AG04450 (cell line): ENCODE measurements around the gene CACNB4. TPM values are rescaled to one million over a fixed set of nuclear protein-coding genes. Genes with fewer than 3 reads are reported as not detected.

Experiments
- CTCF ChIA-PET: fragments of 300-600, 350-600 bp; formaldehyde crosslinking; extraction: SDS; loops from one replicate; lab custom pipeline; 2022; ENCODE audit warnings: antibody characterized with exemption, inconsistent platforms; lab: Charles Lee
- POLR2A ChIA-PET: fragments of 350-600 bp; formaldehyde crosslinking; extraction: SDS; loops from one replicate; lab custom pipeline; 2021; ENCODE audit warnings: antibody characterized with exemption, inconsistent platforms; lab: Yijun Ruan, JAX
- DNase-seq: peaks from one replicate; pipeline ENCODE4 v3.0.0-alpha.2; 2011; ENCODE audit warnings: low read depth, low spot score
- H3K27ac ChIP-seq: one replicate; pipeline ENCODE4 v1.5.1; 2012; ENCODE audit warnings: low read depth, low read length, control low read depth
- H3K27me3 ChIP-seq: one replicate; pipeline ENCODE4 v1.6.0; 2012; ENCODE audit warnings: low read length; ENCODE audit not compliant: control insufficient read depth, insufficient read depth
- H3K4me3 ChIP-seq: 2 replicates; pipeline ENCODE4 v1.5.1; 2011; ENCODE audit warnings: mild to moderate bottlenecking, low read depth, low read length, control low read depth
- H3K9me3 ChIP-seq: 2 replicates; pipeline ENCODE4 v1.5.1; 2012; ENCODE audit warnings: low read length; ENCODE audit not compliant: control insufficient read depth, insufficient read depth
- CTCF ChIP-seq: IDR thresholded peaks from 2 replicates; pipeline ENCODE4 v1.5.1; 2011; ENCODE audit warnings: low read depth, low read length, control low read depth, inconsistent platforms
- polyA plus RNA-seq: library from polyadenylated mRNA; depleted of rRNA; stranded (reverse); fragments of >200 nt; gene quantifications from 2 replicates; pipeline ENCODE4 v1.2.3, GENCODE V29; 2011

Gene CACNB4
- polyA plus RNA-seq, 1 experiment: 0.22 TPM

GRCh38 chr2:151914989-151915628, 183.7 kb downstream of the CACNB4 start:
- TF ChIP-seq CTCF: no peak
- H3K27me3 ChIP-seq: no peaks in the 10 kb centered on the region
- ChIA-PET POLR2A (no interaction called here), CTCF (interaction anchor here (0.7 to 1.0 kb wide), 2 partner anchors 12 to 111 kb away, joined by 4 to 6 read pairs; no protein-coding TSS in a partner anchor)
- no peak overlapping the region for H3K27ac ChIP-seq
- no peak for DNase-seq
- H3K4me3 ChIP-seq: no peak overlapping the region
- H3K9me3 ChIP-seq: no peaks in the 10 kb centered on the region

GRCh38 chr2:151908204-151908882, 190.5 kb downstream of the CACNB4 start:
- DNase-seq: no peak
- CTCF ChIA-PET: no interaction called here

GRCh38 chr2:151907286-151908203, 191.3 kb downstream of the CACNB4 start:
- TF ChIP-seq CTCF: no peak
- ChIA-PET CTCF (no interaction called here), POLR2A (no interaction called here)

More at GRCh38 chr2:151908204-151908882, 190.5 kb downstream of the CACNB4 start:
- no peak for TF ChIP-seq CTCF
- Histone ChIP-seq H3K27ac (no peak overlapping the region), H3K9me3 (no peaks in the 10 kb centered on the region), H3K27me3 (no peaks in the 10 kb centered on the region), H3K4me3 (no peak overlapping the region)
- POLR2A ChIA-PET: no interaction called here

GRCh38 chr2:151906633-151906998, 192.2 kb downstream of the CACNB4 start:
- POLR2A ChIA-PET: no interaction called here

More at GRCh38 chr2:151907286-151908203, 191.3 kb downstream of the CACNB4 start:
- Histone ChIP-seq H3K27me3 (no peaks in the 10 kb centered on the region), H3K27ac (no peak overlapping the region), H3K4me3 (no peak overlapping the region), H3K9me3 (no peaks in the 10 kb centered on the region)
- no peak for DNase-seq

More at GRCh38 chr2:151906633-151906998, 192.2 kb downstream of the CACNB4 start:
- H3K27ac ChIP-seq: no peak overlapping the region
- CTCF ChIA-PET: no interaction called here
- TF ChIP-seq CTCF: no peak
- no peaks in the 10 kb centered on the region for H3K27me3 ChIP-seq
- no peaks in the 10 kb centered on the region for H3K9me3 ChIP-seq
- DNase-seq: no peak
- no peak overlapping the region for H3K4me3 ChIP-seq
